Embryonic facial prominence (tissue), 1 donor: Measurements from ENCODE around the gene GNAL.
"Not testable (repeated sequence)": the region's sequence is repeated elsewhere in the genome, so short reads cannot be mapped to it uniquely, and the experiment has no call there.

Experiments
- DNase-seq: peaks from one replicate; pipeline ENCODE4 v3.0.0-alpha.2; 2016; ENCODE audit errors: extremely low spot score

Gene GNAL

GRCh38 chr18:11688972-11689668, at the start of gene GNAL:
GNAL (plus strand) TSS chr18:11689264; CDS start chr18:11689564, 300 bp downstream.
- peak; percentile 75 for DNase-seq

GRCh38 chr18:11647310-11647709, 41.8 kb upstream of the GNAL start:
- DNase-seq: not testable (repeated sequence)

GRCh38 chr18:11647804-11648203, 41.3 kb upstream of the GNAL start:
- not testable (repeated sequence) for DNase-seq

- no peak for DNase-seq
Observed at GRCh38 chr18:11649839-11650238, 39.2 kb upstream of the GNAL start.

GRCh38 chr18:11651899-11652298, 37.2 kb upstream of the GNAL start:
- DNase-seq: no peak

- peak; percentile 3 for DNase-seq
Observed at GRCh38 chr18:11653521-11653920, 35.5 kb upstream of the GNAL start.

GRCh38 chr18:11654736-11655605, 34.1 kb upstream of the GNAL start:
- DNase-seq: peak; percentile 11

GRCh38 chr18:11655606-11655932, 33.5 kb upstream of the GNAL start:
- no peak for DNase-seq

GRCh38 chr18:11657152-11657551, 31.9 kb upstream of the GNAL start:
- DNase-seq: no peak

GRCh38 chr18:11657554-11657953, 31.5 kb upstream of the GNAL start:
- no peak for DNase-seq

GRCh38 chr18:11658019-11658418, 31.0 kb upstream of the GNAL start:
- no peak for DNase-seq

GRCh38 chr18:11658989-11659388, 30.1 kb upstream of the GNAL start:
- no peak for DNase-seq

GRCh38 chr18:11660691-11661090, 28.4 kb upstream of the GNAL start:
- no peak for DNase-seq

- DNase-seq: no peak
Observed at GRCh38 chr18:11661430-11661829, 27.6 kb upstream of the GNAL start.

- DNase-seq: no peak
Observed at GRCh38 chr18:11663439-11664029, 25.5 kb upstream of the GNAL start.

GRCh38 chr18:11664286-11664685, 24.8 kb upstream of the GNAL start:
- DNase-seq: no peak

GRCh38 chr18:11665146-11665545, 23.9 kb upstream of the GNAL start:
- no peak for DNase-seq

GRCh38 chr18:11665587-11665986, 23.5 kb upstream of the GNAL start:
- DNase-seq: no peak

- DNase-seq: no peak
Observed at GRCh38 chr18:11666176-11666575, 22.9 kb upstream of the GNAL start.

GRCh38 chr18:11666831-11667230, 22.2 kb upstream of the GNAL start:
- DNase-seq: no peak

- DNase-seq: no peak
Observed at GRCh38 chr18:11667578-11667977, 21.5 kb upstream of the GNAL start.

- DNase-seq: no peak
Observed at GRCh38 chr18:11668441-11669169, 20.5 kb upstream of the GNAL start.
